ENCODE data around the gene ABCA5.

DNA sequence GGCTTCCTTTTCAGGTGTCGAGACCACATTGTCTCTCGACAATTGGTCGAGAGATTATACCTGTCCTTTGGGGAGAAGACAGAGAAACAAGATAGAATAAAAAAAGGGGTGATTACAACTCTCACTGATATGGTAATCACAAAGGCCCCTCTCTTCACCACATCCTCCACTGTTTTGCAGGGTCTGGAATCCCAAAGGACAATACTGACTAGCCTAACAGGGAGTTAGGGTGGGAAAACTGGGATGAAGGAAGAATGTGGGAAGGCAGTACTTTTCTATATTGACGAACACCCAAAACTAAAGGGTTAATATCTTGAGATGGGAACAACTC, 6.1 kb downstream of the ABCA5 start:
- no peak for TF ChIP-seq EZH2 (IDR thresholded peaks at IDR 0.05; ENCODE audit: insufficient read depth, poor library complexity, severe bottlenecking)
- no peak for TF ChIP-seq EZH2phosphoT487 (IDR thresholded peaks at IDR 0.05; ENCODE audit: insufficient read depth, low read depth)
